Ovary (tissue), 9 donors: Measurements from ENCODE around the gene CFLAR. TPM values are rescaled to one million over a fixed set of nuclear protein-coding genes. Genes with fewer than 3 reads are reported as not detected.

Source experiments
- DNase-seq, 5 donors: peaks; one replicate each; pipeline ENCODE4 v3.0.0-alpha.2; 2019 to 2020
- H3K27ac ChIP-seq, 2 donors: fragments of 200-600 bp; one replicate each; pipeline versions ENCODE4 v1.5.1 to v1.8.0; 2019 to 2022
- H3K27me3 ChIP-seq: fragments of 200-600 bp; one replicate; pipeline ENCODE4 v1.8.0; 2022
- H3K36me3 ChIP-seq: fragments of 200-600 bp; sonication (generic); one replicate; pipeline ENCODE4 v1.5.1; 2019
- H3K4me1 ChIP-seq: one replicate; pipeline ENCODE4 v1.8.1; 2013; ENCODE audit warnings: mild to moderate bottlenecking, moderate library complexity; ENCODE audit not compliant: insufficient read depth
- H3K4me3 ChIP-seq: fragments of 200-600 bp; sonication (generic); one replicate; pipeline ENCODE4 v1.5.1; 2017
- H3K9me3 ChIP-seq, 2 donors: fragments of 200-600 bp in 1 of 2; sonication (generic) in 1 of 2; one replicate each; pipeline versions ENCODE4 v1.5.1 to v1.8.1; 2013 to 2019; ENCODE audit warnings: mild to moderate bottlenecking in 1 of 2, moderate library complexity in 1 of 2
- CTCF ChIP-seq, 3 donors: fragments of 450-650 bp in 2 of 3; fragments of 200-600 bp in 1 of 3; IDR thresholded peaks; one replicate each; pipeline versions ENCODE4 v1.5.1 to v1.8.0; 2016 to 2022; ENCODE audit warnings: antibody characterized with exemption in 3 of 3, mild to moderate bottlenecking in 1 of 3
- EP300 ChIP-seq: sonication (generic); formaldehyde crosslinking; IDR thresholded peaks from one replicate; pipeline ENCODE4 v1.6.1; 2017; ENCODE audit warnings: antibody characterized with exemption
- POLR2A ChIP-seq: fragments of 450-650 bp; IDR thresholded peaks from one replicate; pipeline ENCODE4 v1.6.1; 2017; ENCODE audit warnings: antibody characterized with exemption, mild to moderate bottlenecking, moderate library complexity
- WGBS, 3 donors: extraction: QIAGEN DNeasy Blood & Tissue Kit in 1 of 3; methylation state at CpG; one replicate each; pipeline versions ENCODE4 v1.1.5 to v1.1.7; 2013 to 2017; 5-methylcytosine and 5-hydroxymethylcytosine counted together
- intact Hi-C, 4 donors: fragments of 100-400 bp; cut with DNase I; formaldehyde crosslinking; loops; one replicate each; pipeline versions ENCODE4 v1.11.0 to v1.15.1; 2022 to 2023
- polyA plus RNA-seq, 2 donors: library from polyadenylated mRNA; stranded (reverse); fragments of 200-250 nt in 1 of 2; fragments of 350-450 nt in 1 of 2; fragmentation: Illumina TruSeq in 1 of 2; extraction: RNeasy Lipid Tissue Mini Kit (QIAGEN cat#74804) in 1 of 2; gene quantifications; one replicate each; pipeline ENCODE4 v1.2.3, GENCODE V29; 2013 to 2014
- total RNA-seq, 7 donors: library from RNA; depleted of rRNA in 2 of 7; stranded (reverse); fragments of >200 nt in 2 of 7; fragmentation: NEBNext Ultra II Directional in 3 of 7; extraction: Animal tissue kit (Norgen Biotek cat#: 25700) in 3 of 7; gene quantifications; one replicate each; pipeline versions ENCODE4 v1.1.0 to v1.2.4, GENCODE V29; 2016 to 2023
- donor health status: DM: no; HTN: no; CAD: no; lungs with moderate emphysema.
- donor health status: DM: no; HTN: no; CAD: no.
- donor health status: Bipolar disorder and iron deficiency.
- donor health status: DM: yes; HTN: yes; CAD: no.
- donor health status: DM: no; HTN: no; CAD: no.
- donor health status: DM: yes; HTN: yes; CAD: no.

CFLAR gene
- total and polyA plus RNA-seq, 9 donors, result 26.7 to 111 (median 67.9) TPM

DNA sequence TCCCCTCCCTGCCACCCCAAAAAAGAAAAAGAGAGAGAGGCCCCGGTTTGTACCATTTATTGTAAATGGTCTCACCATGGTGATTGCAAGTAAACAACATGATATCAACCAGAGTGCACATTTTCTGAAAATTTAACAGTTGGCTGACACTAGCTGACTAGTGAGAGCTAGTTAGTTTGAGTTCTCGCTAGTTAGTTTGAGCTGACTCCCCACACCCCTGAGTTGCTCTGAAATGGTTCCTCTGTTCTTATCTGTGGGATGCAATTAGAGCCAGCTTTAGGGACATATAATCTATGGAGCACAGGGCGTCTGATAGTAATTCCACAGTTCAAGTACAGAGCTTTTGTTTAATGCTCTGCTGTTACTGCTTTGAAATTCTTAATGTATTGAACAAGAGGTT is 80.0 kb downstream of the CFLAR start:
- Histone ChIP-seq H3K36me3 (no peaks in the 10 kb centered on the region), H3K9me3 (no peaks in the 10 kb centered on the region), H3K27me3 (no peaks in the 10 kb centered on the region), H3K27ac (no peak overlapping the region), H3K4me1 (no peaks in the 10 kb centered on the region), H3K4me3 (no peak overlapping the region)
- DNase-seq, result no peak
- WGBS, 3 donors, result 59 to 72% (median 61%) methylated on average over 3 of the region's 3 CpGs
- TF ChIP-seq POLR2A (no peak), CTCF (IDR thresholded peaks at IDR 0.05) (no peak)
- intact Hi-C loops, result no loop called here

DNA sequence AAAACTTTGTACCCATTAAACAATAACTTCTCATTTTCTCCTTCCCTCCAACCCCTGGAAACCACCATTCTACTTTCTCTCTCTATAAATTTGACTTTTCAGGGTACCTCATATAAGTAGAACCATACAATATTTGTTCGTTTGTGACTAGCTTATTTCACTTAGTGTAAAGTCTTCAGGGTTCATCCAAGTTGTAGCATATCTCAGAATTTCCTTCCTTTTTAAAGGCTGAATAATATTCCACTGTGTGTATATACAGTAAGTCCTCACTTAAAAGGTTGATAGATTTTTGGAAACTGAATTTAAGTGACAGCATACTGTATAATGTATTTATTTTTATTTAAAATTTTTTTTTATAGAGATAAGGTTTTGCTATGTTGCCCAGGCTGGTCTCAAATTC is 80.8 kb downstream of the CFLAR start:
- H3K27ac ChIP-seq, result no peak overlapping the region
- 84 to 96% (median 91%) methylated on average over 1 of the region's 1 CpG for WGBS, 3 donors
- TF ChIP-seq POLR2A, result no peak
- TF ChIP-seq EP300, result no peak
- no peak for TF ChIP-seq CTCF (IDR thresholded peaks at IDR 0.05)
- intact Hi-C loops, result no loop called here
- no peak overlapping the region for H3K4me3 ChIP-seq
- DNase-seq, result no peak
- H3K4me1 ChIP-seq, result no peaks in the 10 kb centered on the region
- no peaks in the 10 kb centered on the region for H3K36me3 ChIP-seq
- H3K27me3 ChIP-seq, result no peaks in the 10 kb centered on the region
- no peaks in the 10 kb centered on the region for H3K9me3 ChIP-seq

GRCh38 chr2:201197781-201198180 is 81.8 kb downstream of the CFLAR start:
- no peaks in the 10 kb centered on the region for H3K36me3 ChIP-seq
- H3K27me3 ChIP-seq, result no peaks in the 10 kb centered on the region
- H3K4me1 ChIP-seq, result no peaks in the 10 kb centered on the region
- TF ChIP-seq CTCF (IDR thresholded peaks at IDR 0.05), result no peak
- no peak for TF ChIP-seq POLR2A
- no peak for TF ChIP-seq EP300
- H3K27ac ChIP-seq, result no peak overlapping the region
- no peak overlapping the region for H3K4me3 ChIP-seq
- no peaks in the 10 kb centered on the region for H3K9me3 ChIP-seq
- DNase-seq, result no peak
- intact Hi-C loops, result no loop called here
- 66 to 81% (median 74%) methylated on average over 4 of the region's 4 CpGs for WGBS, 3 donors

DNA sequence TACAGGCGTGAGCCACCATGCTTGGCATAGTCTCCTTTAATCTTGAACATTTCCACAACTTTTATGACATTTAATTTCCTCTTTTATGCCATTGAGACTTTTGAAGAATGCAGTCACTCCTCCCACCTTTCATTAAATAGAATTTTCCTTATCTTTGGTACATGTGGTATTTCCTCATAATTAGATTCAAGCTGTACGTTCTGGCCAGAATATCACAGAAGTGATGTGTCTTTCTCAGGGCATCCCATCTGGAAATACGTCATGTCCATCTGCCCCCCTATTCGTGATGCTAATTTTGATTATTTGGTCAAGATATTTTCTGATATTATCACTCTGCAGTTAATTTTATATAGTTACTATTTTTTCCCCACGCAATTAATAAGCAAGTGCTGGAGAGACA is 83.9 kb downstream of the CFLAR start:
- no peak overlapping the region for H3K4me3 ChIP-seq
- WGBS, 3 donors, result 65 to 71% (median 68%) methylated on average over 5 of the region's 5 CpGs
- intact Hi-C loops, result no loop called here
- no peaks in the 10 kb centered on the region for H3K27me3 ChIP-seq
- no peaks in the 10 kb centered on the region for H3K9me3 ChIP-seq
- TF ChIP-seq CTCF (IDR thresholded peaks at IDR 0.05) (no peak), EP300 (no peak), POLR2A (no peak)
- no peak overlapping the region for H3K27ac ChIP-seq
- no peaks in the 10 kb centered on the region for H3K36me3 ChIP-seq
- H3K4me1 ChIP-seq, result no peaks in the 10 kb centered on the region
- DNase-seq, result no peak

GRCh38 chr2:201200345-201200744 is 84.4 kb downstream of the CFLAR start:
- Histone ChIP-seq H3K4me3 (no peak overlapping the region), H3K27ac (no peak overlapping the region), H3K27me3 (no peaks in the 10 kb centered on the region), H3K36me3 (no peaks in the 10 kb centered on the region), H3K9me3 (no peaks in the 10 kb centered on the region), H3K4me1 (no peaks in the 10 kb centered on the region)
- DNase-seq, result no peak
- TF ChIP-seq POLR2A, result no peak
- TF ChIP-seq EP300, result no peak
- no peak for TF ChIP-seq CTCF (IDR thresholded peaks at IDR 0.05)
- WGBS, 3 donors, result 73 to 79% (median 75%) methylated on average over 8 of the region's 8 CpGs
- intact Hi-C loops, result no loop called here
